Right renal pelvis (tissue), 4 donors: ENCODE data around the gene MAGI1. TPM values are rescaled to one million over a fixed set of nuclear protein-coding genes. Genes with fewer than 3 reads are reported as not detected.

ENCODE experiments used
- DNase-seq, 4 donors: peaks; one replicate each; pipeline ENCODE4 v3.0.0-alpha.2; 2013; ENCODE audit warnings: low read depth in 4 of 4, low spot score in 3 of 4, missing footprints in 1 of 4
- polyA plus RNA-seq, 4 donors: library from polyadenylated mRNA; unstranded; fragments of 120-200 nt; gene quantifications; one replicate each; pipeline ENCODE4 v1.2.1, GENCODE V29; 2013; ENCODE audit not compliant: insufficient read length in 4 of 4

Gene MAGI1
- polyA plus RNA-seq, 4 donors, result 25.8 to 32.9 (median 28.6) TPM

DNA sequence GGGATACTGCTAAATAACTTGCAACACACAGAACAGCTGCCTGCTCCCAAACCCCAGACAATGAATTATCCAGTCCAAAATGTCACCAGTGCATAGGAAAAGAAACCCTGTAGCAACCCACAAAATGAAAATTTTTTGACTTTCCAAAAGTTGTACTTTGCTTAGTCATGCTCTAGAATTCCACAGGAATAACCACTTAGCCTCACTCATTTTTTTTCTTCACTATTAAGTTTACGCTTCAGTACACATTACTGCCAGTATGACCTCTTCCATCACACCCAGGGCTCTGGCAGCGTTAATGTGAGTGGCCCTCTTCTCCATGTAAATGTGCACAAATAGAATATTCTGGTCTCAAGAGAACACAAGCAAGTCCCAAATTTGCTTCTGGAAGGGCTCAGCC lies 259.8 kb downstream of the MAGI1 start:
- peak in 1 of 4 donors; percentile 41 for DNase-seq

DNA sequence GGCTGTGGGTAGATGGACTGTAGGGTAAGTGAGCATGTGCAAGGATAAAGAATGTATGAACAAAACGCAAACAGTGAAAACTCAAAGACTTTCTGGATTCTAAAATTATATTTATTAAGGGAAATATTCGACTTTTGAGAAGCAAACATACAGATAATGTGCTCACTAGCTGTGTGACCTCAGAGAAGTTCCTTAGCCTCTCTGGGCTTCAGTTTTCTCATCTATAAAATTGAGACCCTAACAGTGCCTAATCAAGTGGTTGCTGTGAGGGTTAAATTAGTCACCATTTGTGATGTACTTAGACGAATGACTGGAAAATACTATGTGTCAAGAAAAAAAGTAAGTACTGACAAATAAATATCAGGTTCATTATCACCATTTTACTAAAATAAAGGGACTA lies 261.7 kb downstream of the MAGI1 start:
- no peak for DNase-seq

DNA sequence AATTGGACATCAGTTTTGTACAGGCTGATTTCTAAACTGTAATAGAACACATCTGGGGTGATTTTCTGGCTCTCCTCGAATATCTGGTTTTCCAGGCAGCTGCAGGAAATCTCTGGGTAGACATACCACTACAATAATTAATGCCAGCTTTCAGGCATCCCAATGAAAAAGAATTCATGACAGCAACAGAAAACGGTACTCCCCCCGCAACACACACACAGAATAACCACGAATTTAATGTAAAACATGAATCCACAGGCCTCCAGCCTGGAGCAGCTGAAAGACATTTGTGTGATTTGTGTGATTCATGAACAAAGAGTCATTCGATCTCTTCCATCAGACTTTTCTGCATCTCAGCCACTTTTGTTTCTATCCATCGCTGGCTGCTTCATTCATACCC lies 262.2 kb downstream of the MAGI1 start:
- no peak for DNase-seq

DNA sequence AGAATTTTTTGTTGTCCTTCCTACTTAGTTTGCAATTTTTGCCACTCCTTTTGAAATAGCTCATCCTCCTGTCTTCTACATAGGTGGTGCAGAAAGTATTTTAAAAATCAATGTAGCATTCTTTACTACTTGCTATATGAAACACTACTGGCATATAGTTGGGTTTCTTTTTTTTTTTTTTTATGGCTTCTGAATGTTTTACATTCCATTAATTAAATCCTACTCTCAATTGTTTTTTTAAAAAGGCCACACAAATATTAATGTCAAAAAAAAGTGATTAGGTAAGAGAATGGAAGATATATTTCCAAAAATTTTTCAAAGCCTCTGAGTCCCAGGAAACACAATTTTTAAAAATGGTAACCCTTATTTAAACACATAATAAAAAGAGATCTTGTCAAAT lies 262.6 kb downstream of the MAGI1 start:
- no peak for DNase-seq

DNA sequence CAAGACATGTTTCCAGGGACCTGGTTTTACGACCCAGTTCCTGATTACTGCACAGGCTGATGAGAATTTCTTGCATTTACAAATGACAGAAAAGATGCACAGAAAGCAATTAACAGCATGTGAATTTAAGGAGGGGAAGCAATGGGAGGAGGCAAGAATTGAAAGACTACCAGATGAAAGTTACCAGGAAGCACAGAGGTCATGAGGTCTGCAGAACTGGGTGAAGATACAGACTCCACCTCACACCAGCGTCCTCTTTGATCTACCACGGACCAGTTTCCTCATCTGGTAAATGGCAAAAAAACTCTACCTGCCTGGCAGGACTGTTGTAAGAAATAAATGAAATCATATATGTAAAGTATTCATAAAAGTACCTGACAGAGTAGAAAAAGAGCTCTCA lies 266.0 kb downstream of the MAGI1 start:
- no peak for DNase-seq

DNA sequence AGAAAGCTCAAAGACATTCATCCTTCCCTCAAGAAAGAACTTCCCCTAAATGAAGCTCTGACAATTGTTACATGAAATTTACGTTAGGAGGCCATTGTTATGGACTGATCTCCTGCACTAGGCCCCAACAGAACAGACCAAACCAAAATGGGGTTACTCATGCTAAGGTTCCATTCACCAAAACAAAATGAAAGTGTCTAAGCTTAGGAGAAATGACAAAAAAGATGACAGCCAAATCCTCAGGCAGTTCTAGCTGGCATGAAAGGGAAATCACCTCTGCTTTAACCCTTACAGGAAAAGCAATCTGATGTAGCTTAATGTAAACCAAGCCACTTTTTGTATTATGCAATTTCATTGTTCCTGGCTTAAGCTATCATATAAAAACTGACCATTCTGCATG lies 271.2 kb downstream of the MAGI1 start:
- DNase-seq, result no peak

DNA sequence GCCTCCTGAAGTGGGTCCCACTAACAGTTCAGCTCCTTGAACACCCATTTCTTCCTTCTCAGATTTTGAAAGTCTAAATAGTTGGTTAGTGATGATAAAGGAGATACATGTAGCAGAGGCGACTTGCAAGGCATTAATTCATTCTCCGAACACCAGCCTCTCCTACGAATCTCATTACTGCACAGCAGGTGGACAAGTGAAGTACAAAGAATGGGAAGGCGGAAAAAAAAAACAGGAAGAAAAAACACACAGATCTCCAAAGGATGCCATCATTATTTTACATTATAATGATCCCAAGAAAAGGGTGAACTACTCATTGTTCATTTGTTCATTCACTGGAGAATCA lies 276.5 kb downstream of the MAGI1 start:
- DNase-seq, result no peak

DNA sequence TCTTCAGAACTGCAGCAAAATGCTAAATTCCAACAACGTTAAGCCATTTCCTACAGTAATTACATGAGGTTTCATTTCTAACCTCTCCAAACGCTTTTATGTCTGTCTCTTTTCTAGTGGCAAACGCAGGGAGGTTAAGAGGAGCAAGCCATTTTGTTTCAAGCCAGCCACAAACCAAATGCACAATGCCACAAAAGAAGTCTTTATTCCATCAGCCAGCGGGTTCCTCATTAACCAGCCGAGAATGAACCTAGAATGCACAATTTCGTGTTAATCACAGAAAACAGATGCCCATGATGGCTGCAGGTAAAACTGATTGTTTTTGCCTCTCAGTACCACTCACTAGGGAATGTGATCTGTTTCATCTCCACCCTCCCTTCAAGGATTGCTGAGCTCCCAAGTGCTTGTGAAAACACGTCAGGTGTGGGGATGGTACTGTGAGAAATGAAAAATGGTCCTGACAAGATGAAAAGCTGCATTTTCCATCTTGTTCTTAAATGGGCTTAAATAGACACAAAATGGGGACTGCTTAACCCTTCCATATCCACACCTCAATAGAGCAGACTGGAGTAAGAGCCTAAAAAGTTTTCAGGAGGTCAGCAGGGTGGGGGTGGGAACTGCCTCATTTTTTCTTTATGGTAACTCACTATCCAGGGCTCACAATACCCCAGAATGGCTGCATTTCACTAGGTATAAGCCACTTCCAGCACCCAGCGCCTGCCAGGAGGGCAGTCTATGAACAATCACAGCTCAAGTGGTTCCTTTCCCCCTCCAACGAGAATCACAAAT lies 277.1 kb downstream of the MAGI1 start:
- DNase-seq, result no peak

DNA sequence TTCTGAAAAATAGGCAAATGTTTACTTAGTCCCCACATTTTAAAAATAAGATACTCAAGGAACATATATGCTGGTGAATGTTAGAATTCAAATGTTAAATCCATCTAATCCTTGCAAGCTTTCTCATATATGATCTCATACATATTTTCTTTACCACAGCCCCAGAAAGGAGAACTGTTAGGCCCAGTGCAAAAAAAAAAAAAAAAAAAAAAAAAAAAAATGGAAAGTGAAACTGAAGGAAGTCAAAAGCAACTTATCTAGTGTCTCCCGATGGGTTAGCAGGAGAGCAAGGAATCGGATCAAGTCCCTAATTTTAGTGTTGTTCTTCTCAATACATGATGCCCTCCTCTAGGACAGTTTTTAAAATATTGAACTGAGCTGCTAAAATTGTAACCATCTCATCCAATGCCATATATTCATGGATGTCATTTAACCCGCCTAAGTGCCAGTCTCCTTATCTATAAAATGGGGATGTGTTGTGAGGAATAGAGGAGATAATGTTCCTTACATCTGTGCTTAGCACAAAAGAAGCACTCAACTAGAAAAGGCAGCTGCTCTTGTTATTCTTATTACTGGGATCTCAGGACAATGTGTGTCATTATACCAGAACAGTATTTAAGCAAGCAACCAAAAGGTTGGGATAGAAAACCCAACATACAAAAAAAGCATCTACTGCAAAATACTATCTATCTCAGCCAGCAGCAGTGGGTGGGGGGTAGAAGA lies 279.7 kb downstream of the MAGI1 start:
- DNase-seq, result no peak

DNA sequence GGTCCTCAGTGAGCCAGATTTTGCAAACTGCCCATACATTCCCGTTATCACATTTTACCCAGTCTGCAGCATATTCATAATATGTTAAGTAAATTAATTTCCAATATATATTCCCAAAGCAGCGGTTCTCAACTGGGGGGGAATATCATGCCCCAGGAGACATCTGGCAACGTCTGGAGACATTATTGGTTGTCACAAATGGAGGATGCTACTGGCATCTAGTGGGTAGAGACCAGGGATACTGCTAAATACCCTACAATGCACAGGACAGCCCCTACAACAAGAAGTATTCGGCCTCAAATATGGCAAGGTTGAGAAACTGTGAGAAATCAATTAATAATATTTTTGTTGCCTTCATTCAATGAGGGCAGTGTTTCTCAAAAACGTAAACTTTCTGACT lies 280.3 kb downstream of the MAGI1 start:
- no peak for DNase-seq

DNA sequence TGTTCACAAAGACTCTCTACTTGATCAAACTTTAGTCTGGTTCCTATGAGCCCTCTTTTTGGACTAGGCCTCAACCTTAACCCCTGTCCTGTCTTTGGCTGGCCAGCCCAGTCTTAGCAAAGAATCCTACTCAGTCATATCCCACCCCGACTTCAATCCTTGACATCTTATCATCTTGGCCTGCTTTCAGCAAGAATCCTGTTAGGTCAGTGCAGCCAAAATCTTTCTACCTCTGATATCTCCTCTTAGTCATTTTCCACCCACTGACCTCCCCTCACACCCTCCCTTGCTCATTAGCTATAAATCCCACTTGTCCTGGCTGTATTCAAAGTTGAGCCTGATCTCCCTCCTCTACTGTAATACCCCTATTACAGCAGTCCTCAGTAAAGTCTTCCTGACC lies 286.1 kb downstream of the MAGI1 start:
- no peak for DNase-seq

DNA sequence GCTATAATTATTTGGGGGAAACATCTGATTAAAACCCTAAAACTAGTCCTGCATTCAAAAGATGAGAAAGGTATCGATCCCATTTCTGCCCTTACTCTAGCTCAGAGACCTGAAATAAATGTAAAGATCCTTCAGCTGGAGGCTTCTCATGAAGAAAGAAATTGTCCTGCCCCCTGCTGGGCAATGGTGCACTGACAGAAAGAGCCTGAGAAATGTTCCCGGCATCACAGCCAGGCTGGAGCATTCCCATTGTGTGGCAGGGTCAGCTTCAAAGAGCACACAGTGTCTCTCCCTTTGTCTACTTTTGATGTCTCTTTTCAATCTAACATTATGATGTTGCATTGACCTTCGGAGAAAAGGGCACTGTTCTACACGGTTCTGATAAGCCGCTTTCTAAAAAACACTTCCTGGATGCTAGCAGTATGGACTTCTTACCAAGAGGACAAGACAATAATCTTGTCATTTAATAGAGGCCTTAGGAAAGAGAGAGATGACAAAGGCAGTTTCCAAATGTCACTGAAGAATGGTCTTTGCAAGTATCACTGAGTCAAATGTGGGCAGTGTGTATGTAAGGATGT lies 287.5 kb downstream of the MAGI1 start:
- DNase-seq, result peak in 1 of 4 donors; percentile 28

DNA sequence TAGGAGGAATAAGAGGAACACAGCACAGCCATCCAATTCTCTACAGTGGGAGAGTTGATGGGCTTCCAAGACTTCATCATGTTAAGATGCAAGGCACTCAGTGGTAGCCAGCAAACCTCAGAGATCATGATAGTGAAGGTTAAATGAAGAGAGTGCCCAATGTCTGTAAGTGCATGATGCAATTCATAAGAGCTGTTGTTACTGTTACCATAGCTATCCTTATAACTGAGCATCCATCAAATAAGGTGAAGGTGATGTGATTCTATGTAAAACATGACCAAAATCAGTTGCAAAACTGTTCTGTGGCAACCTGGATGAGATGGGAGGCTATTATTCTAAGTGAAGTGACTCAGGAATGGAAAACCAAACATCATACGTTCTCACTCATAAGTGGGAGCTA lies 289.7 kb downstream of the MAGI1 start:
- DNase-seq, result no peak

DNA sequence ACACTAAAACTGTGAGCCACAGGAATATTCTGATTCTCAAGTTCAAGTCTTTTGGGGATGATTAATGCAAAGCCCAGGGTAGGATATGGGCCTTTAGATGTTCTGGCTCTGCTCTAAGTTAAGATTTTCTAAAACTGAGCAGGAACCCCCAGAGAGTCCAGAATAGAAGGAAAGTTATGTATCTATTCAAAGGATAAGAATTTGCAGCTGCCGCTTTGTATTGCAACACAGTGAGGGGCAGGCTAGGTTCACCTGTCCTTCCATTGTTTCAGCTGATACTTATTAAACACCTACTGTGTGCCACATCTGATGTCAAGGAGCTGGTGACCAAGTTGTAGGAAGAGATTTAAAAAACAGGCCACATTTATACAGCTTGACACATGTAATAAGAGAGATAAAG lies 290.4 kb downstream of the MAGI1 start:
- DNase-seq, result no peak

DNA sequence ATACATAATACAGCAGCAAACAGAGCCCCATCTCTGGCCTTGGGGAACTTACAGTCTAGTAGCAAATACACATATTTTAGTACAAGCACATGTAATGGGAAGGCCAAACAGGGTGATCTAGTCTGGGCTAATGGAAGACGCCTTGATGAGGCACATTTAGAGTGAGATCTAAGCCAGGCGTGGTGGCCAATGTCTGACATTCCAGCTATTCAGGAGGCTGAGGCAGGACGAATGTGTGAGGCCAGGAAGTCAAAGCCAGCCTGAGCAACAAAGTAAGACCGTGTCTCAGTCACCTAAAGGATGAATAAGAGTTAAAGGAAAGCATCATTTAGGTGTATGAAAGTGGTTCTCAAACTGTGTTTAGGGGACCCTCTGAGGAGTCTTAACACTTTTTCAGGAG lies 291.9 kb downstream of the MAGI1 start:
- DNase-seq, result no peak

DNA sequence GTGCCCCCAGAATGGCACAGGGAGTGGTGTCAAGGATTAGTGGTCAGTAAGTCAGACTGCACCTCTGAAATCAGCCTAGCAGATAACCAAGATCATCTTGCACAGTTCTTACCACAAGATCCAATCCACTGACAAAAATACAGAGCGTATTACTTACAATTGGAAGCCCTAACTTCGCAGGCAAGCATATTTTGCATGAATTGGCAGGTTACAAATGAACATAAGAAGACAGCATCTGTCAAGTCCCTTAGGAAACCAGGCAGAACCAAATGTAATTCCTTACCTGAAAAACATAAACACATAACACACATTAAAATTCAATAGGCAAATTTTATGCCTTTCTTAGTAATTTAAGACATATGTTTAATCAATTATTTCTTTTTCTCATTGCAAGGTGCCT lies 293.4 kb downstream of the MAGI1 start:
- DNase-seq, result no peak

DNA sequence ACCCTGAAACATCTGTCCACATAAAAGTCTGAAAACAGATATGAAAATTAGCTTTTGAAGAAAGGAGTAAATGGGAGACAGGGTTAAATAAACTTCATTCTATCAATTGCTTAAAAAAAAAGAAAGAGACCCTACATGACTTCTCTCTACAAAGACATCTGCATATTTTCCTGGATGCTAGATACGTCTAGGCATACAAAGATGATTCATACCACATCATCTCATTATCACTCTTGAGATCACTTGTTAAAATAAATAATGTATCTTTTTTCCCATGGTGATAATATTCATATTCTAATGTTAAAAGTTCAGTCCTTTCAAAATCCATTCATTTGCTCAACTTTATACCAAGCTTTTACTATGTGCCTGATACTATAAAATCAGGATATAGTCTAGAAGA lies 295.8 kb downstream of the MAGI1 start:
- DNase-seq, result no peak

DNA sequence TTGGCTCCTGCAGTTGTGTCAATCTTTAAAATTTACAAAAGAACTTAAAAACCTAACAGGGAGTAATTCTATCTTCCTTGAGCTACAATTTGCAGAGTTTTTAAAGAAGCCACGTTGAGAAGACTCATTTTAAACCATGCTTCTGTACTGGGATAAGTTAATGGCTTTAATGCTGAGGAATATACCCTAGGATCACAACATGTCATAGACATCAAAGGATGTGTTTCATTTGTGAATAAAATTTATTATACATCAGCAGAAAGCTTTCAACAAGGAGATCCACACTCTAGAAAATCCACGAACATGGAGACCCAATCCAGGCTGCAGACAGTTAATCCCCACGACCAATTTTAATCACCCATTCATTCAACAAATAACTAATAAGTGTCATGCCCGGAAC lies 297.2 kb downstream of the MAGI1 start:
- no peak for DNase-seq

DNA sequence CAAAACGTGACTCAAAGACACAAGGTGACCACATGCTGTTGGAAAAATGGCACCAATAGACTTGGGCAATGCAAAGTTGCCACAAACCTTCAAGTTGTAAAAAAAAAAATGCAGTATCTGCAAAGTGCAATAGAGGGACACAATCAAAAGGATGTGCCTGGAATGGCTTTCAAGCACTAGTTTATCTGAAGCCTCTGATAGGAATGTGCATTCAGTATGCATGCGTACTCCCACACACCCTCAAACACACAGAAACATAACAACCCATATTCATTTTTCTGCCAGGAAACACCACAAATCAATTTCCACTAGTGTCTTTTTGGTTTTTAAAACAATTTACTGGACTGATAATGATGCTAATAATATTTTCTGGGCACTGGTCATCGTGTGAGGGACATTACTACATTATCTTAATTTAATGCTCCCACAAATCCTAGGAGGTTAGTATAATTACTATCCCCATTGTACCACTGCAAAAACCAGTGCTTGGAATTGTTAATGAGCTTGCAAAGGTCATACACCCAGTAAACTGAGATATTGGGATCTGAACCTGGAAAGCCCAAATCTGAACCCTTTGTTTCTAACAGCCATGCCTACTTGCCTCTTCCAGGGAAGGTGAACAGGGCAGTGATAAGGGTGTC lies 298.7 kb downstream of the MAGI1 start:
- DNase-seq, result no peak

DNA sequence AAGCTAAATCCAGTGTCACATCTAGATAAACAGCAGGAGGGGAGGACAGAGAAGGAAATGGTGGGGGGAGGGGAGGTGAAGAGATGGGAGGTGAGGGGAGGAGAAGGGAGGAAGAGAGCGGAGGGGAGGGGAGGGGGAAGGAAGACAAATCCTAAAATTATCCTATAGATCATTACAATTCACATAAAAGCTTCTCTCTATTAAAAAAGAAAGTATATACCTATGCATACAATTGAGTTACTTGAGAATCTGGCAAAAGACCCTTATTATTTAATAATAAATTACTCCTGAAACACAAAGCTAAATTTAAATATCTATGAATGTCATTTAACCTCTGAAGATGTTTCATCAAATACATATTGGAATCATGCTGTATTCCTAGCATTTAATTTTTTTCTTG lies 303.9 kb downstream of the MAGI1 start:
- DNase-seq, result no peak

DNA sequence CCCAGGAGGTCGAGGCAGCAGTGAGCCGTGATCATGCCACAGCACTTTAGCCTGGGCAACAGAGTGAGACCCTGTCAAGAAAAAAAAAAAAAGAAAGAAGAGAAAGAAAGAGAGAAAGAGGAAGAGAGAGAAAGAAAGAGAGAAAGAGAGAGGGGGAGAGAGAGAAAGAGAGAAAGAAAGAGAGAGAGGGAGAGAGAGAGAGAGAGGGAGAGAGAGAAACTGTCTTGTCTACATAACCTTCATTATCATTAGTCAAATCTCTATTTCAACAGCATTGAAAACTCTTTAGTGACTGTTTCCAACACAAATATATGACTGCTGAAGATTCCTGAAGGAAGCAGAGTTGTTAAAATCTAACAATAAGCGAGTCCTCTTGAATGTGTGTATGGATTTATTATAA lies 304.3 kb downstream of the MAGI1 start:
- no peak for DNase-seq

DNA sequence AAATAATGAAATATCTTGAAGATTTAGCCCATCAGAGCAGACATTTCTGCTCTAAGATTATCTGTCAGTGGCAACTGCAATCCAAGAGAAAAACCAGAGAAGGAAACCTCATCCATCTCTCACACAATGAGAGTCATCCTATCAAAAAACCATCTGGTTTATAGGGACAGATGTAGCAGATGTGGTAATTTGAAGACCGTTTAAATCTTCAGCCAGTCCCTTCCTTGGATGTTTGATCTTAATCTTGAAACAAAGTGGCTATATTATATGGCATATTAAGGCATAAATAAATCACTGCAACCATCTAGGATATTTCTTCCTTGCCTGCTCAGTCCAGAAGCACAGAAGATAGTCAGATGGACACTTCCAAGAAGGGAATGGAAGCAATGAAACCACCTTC lies 305.3 kb downstream of the MAGI1 start:
- DNase-seq, result no peak
